HepG2 (cell line): ENCODE measurements around the gene SHISAL2B. TPM values are rescaled to one million over a fixed set of nuclear protein-coding genes. Genes with fewer than 3 reads are reported as not detected.

Source experiments
- BCL6 ChIP-seq: IDR thresholded peaks from 2 replicates; pipeline ENCODE4 v1.6.1; 2016; ENCODE audit warnings: missing genetic modification reagents, missing compliant biosample characterization
- CAMTA2 ChIP-seq: sonication (generic); formaldehyde crosslinking; IDR thresholded peaks from 2 replicates; pipeline ENCODE4 v1.4.0; 2020; ENCODE audit warnings: mild to moderate bottlenecking, missing genetic modification reagents, borderline replicate concordance
- CBFB ChIP-seq: sonication (generic); formaldehyde crosslinking; IDR thresholded peaks from 2 replicates; pipeline ENCODE4 v1.4.0; 2020; ENCODE audit warnings: missing genetic modification reagents
- CEBPB ChIP-seq: IDR thresholded peaks from 2 replicates; pipeline ENCODE4 v1.6.1; 2011; ENCODE audit warnings: low read depth, low read length, improper control_type of control experiment, borderline replicate concordance
- ETV5 ChIP-seq: IDR thresholded peaks from 2 replicates; pipeline ENCODE4 v1.6.1; 2018; ENCODE audit warnings: missing biosample characterization, missing genetic modification reagents, inconsistent platforms, borderline replicate concordance
- GATAD2A ChIP-seq: IDR thresholded peaks from 2 replicates; pipeline ENCODE4 v1.6.1; 2016
- GTF2F1 ChIP-seq: fragments of 150-350 bp; IDR thresholded peaks from 2 replicates; pipeline ENCODE4 v1.6.1; 2014; ENCODE audit warnings: low read length
- HNF4A ChIP-seq: sonication (generic); formaldehyde crosslinking; IDR thresholded peaks from 2 replicates; pipeline ENCODE4 v1.4.0; 2020; ENCODE audit warnings: missing genetic modification reagents
- IRF2 ChIP-seq: IDR thresholded peaks from 2 replicates; pipeline ENCODE4 v1.6.1; 2018; ENCODE audit warnings: missing genetic modification reagents, missing compliant biosample characterization
- KDM3A ChIP-seq: IDR thresholded peaks from 2 replicates; pipeline ENCODE4 v1.6.1; 2018; ENCODE audit warnings: low read depth, missing compliant biosample characterization
- MXD4 ChIP-seq: IDR thresholded peaks from 2 replicates; pipeline ENCODE4 v1.6.1; 2016; ENCODE audit warnings: mild to moderate bottlenecking, missing biosample characterization, missing genetic modification reagents
- NCOR1 ChIP-seq: fragments of 200-600 bp; sonication (generic); IDR thresholded peaks from 2 replicates; pipeline ENCODE4 v1.7.0; 2017; ENCODE audit warnings: antibody characterized with exemption, low read length, borderline replicate concordance
- NFKBIZ ChIP-seq: IDR thresholded peaks from 2 replicates; pipeline ENCODE4 v1.6.1; 2018; ENCODE audit warnings: missing genetic modification reagents, missing compliant biosample characterization
- NKX3-1 ChIP-seq: sonication (generic); formaldehyde crosslinking; IDR thresholded peaks from 2 replicates; pipeline ENCODE4 v1.5.0; 2020; ENCODE audit warnings: missing genetic modification reagents
- PPARG ChIP-seq: conservative IDR thresholded peaks from 2 replicates; pipeline ENCODE4 v1.6.1; 2016; ENCODE audit warnings: missing biosample characterization, missing genetic modification reagents
- SALL1 ChIP-seq: sonication (generic); formaldehyde crosslinking; IDR thresholded peaks from 2 replicates; pipeline ENCODE4 v1.8.0; 2022; ENCODE audit warnings: mild to moderate bottlenecking, missing genetic modification reagents
- SRF ChIP-seq: IDR thresholded peaks from 2 replicates; pipeline ENCODE4 v1.6.1; 2011; ENCODE audit warnings: mild to moderate bottlenecking, low read depth, low read length, moderate library complexity
- TARDBP ChIP-seq: sonication (generic); formaldehyde crosslinking; IDR thresholded peaks from 2 replicates; pipeline ENCODE4 v1.8.0; 2022; ENCODE audit warnings: mild to moderate bottlenecking, missing genetic modification reagents
- ZNF235 ChIP-seq: sonication (generic); formaldehyde crosslinking; IDR thresholded peaks from 2 replicates; pipeline ENCODE4 v1.8.1; 2023; ENCODE audit warnings: mild to moderate bottlenecking, missing genetic modification reagents, borderline replicate concordance
- ZNF296 ChIP-seq: sonication (generic); formaldehyde crosslinking; conservative IDR thresholded peaks from 2 replicates; pipeline ENCODE4 v1.5.0; 2020; ENCODE audit warnings: mild to moderate bottlenecking, missing genetic modification reagents
- ZNF333 ChIP-seq: sonication (generic); formaldehyde crosslinking; IDR thresholded peaks from 2 replicates; pipeline ENCODE4 v1.4.0; 2020; ENCODE audit warnings: mild to moderate bottlenecking, missing genetic modification reagents, borderline replicate concordance
- ZNF501 ChIP-seq: sonication (generic); formaldehyde crosslinking; IDR thresholded peaks from 2 replicates; pipeline ENCODE4 v1.5.1; 2020; ENCODE audit warnings: mild to moderate bottlenecking, moderate library complexity, missing genetic modification reagents
- ZNF543 ChIP-seq: sonication (generic); formaldehyde crosslinking; IDR thresholded peaks from 2 replicates; pipeline ENCODE4 v1.4.0; 2020; ENCODE audit warnings: mild to moderate bottlenecking, missing genetic modification reagents
- ZNF619 ChIP-seq: sonication (generic); formaldehyde crosslinking; IDR thresholded peaks from 2 replicates; pipeline ENCODE4 v1.4.0; 2020; ENCODE audit warnings: mild to moderate bottlenecking, missing genetic modification reagents
- ZNF780A ChIP-seq: sonication (generic); formaldehyde crosslinking; IDR thresholded peaks from 2 replicates; pipeline ENCODE4 v1.8.0; 2022; ENCODE audit warnings: mild to moderate bottlenecking, missing genetic modification reagents, moderate library complexity
- polyA plus RNA-seq, 8 experiments: library from polyadenylated mRNA; depleted of rRNA in 3 of 8; stranded (reverse) in 7 of 8; unstranded in 1 of 8; fragments of >200 nt; fragmentation: Illumina TruSeq in 4 of 8; extraction: Trizol in 4 of 8; gene quantifications; 2 replicates each; pipeline versions ENCODE4 v1.2.1 to v1.2.3, GENCODE V29; 2011 to 2016; ENCODE audit warnings: low read depth in 4 of 8, missing spikeins in 1 of 8, mixed read lengths in 1 of 8; ENCODE audit not compliant: insufficient read depth in 1 of 8
- total RNA-seq, 5 experiments: library from RNA; depleted of rRNA; stranded (reverse); fragments of >200 nt; fragmentation: Illumina TruSeq; extraction: Trizol; gene quantifications; 2 replicates each; pipeline ENCODE4 v1.2.3, GENCODE V29; 2016; ENCODE audit warnings: low read depth in 1 of 5
- TF ChIP-seq, protein P1 (sequence below): sonication (generic); formaldehyde crosslinking; IDR thresholded peaks from 2 replicates; pipeline ENCODE4 v1.5.0; 2020; ENCODE audit warnings: mild to moderate bottlenecking, low read depth, missing genetic modification reagents, borderline replicate concordance
- TF ChIP-seq, protein P2 (sequence below): fragments of 450-650 bp; IDR thresholded peaks from 2 replicates; pipeline ENCODE4 v1.6.1; 2016
- TF ChIP-seq, protein P3 (sequence below): sonication (generic); formaldehyde crosslinking; IDR thresholded peaks from 2 replicates; pipeline ENCODE4 v1.5.1; 2020; ENCODE audit warnings: mild to moderate bottlenecking, missing genetic modification reagents

The SHISAL2B gene
- total and polyA plus RNA-seq, 2 of the 13 experiments (the other 11 are each of a cell fraction or from before 2014, with no cell fraction given) = not detected

DNA sequence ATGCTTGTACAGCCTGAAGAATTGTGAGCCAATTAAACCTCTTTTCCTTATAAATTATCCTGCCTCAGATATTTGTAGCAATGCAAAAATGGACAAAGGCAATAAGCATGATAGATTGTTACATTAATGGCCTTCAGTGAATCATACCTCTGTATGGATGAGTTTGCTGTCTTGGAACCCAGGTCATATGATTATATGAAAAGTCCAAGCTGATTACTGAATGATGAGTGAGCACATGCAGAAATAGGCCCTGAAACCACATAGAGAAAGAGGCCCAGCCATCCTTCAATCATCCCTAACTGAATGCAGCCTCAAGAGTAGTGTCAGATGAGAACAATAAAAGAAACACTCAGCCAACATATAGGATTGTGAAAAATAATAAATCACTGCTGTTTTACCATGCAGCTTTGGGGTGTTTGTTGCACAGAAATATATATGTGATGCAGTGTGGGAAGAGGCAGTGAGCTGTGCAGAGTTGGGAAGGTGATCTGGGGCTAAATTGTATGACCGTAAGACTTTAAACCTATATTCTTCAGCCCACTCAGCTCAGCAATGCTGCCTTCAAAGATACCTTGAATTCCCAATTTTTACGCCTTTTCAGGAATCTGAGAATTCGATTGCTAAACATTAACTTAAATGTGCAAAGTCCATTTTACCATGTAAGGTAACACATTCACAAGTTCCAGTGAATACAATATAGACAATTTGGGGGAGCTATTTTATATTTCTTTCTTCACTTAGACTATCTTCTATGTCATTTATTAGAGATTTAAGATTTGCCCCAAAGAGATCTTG lies 36.3 kb upstream of the SHISAL2B start (continued):
- TF ChIP-seq CBFB (CRISPR knock-in tag) (no peak), CAMTA2 (CRISPR knock-in tag) (no peak), SRF (peak; percentile 84), NKX3-1 (CRISPR knock-in tag) (no peak), ZNF780A (no peak), ETV5 (no peak), HNF4A (CRISPR knock-in tag) (peak; percentile 25; the same call in 1 of the 2 replicates), TARDBP (CRISPR knock-in tag) (no peak), MXD4 (CRISPR knock-in tag) (no peak), KDM3A (CRISPR knock-in tag) (no peak), ZNF296 (no peak), SALL1 (no peak), ZNF619 (CRISPR knock-in tag) (no peak), ZNF501 (CRISPR knock-in tag) (no peak), IRF2 (no peak), ZNF333 (CRISPR knock-in tag) (no peak), GATAD2A (CRISPR knock-in tag) (no peak), CEBPB (0 out of 2 replicates have a peak, but pooled peaks have one; percentile 5), BCL6 (CRISPR knock-in tag) (peak; percentile 87), NCOR1 (peak; percentile 58; the same call in 1 of the 2 replicates), PPARG (CRISPR knock-in tag) (no peak), ZNF543 (CRISPR knock-in tag) (no peak), GTF2F1 (no peak), ZNF235 (no peak), NFKBIZ (CRISPR knock-in tag) (no peak)
- TF ChIP-seq, protein P1, sequence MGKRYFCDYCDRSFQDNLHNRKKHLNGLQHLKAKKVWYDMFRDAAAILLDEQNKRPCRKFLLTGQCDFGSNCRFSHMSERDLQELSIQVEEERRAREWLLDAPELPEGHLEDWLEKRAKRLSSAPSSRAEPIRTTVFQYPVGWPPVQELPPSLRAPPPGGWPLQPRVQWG (CRISPR knock-in tag) = no peak
- TF ChIP-seq, protein P2, sequence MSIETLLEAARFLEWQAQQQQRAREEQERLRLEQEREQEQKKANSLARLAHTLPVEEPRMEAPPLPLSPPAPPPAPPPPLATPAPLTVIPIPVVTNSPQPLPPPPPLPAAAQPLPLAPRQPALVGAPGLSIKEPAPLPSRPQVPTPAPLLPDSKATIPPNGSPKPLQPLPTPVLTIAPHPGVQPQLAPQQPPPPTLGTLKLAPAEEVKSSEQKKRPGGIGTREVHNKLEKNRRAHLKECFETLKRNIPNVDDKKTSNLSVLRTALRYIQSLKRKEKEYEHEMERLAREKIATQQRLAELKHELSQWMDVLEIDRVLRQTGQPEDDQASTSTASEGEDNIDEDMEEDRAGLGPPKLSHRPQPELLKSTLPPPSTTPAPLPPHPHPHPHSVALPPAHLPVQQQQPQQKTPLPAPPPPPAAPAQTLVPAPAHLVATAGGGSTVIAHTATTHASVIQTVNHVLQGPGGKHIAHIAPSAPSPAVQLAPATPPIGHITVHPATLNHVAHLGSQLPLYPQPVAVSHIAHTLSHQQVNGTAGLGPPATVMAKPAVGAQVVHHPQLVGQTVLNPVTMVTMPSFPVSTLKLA = no peak
- TF ChIP-seq, protein P3, sequence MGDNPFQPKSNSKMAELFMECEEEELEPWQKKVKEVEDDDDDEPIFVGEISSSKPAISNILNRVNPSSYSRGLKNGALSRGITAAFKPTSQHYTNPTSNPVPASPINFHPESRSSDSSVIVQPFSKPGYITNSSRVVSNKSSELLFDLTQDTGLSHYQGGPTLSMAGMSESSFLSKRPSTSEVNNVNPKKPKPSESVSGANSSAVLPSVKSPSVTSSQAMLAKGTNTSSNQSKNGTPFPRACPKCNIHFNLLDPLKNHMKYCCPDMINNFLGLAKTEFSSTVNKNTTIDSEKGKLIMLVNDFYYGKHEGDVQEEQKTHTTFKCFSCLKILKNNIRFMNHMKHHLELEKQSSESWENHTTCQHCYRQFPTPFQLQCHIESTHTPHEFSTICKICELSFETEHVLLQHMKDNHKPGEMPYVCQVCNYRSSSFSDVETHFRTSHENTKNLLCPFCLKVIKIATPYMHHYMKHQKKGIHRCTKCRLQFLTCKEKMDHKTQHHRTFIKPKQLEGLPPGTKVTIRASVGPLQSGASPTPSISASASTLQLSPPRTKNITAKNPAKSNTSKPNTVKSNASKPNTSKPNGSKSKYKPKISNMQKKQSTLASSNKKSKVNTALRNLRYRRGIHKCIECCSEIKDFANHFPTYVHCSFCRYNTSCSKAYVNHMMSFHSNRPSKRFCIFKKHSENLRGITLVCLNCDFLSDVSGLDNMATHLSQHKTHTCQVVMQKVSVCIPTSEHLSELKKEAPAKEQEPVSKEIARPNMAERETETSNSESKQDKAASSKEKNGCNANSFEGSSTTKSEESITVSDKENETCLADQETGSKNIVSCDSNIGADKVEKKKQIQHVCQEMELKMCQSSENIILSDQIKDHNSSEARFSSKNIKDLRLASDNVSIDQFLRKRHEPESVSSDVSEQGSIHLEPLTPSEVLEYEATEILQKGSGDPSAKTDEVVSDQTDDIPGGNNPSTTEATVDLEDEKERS (CRISPR knock-in tag) = no peak
